Endodermal cell (in vitro differentiated cells): ENCODE results near the gene SEC24D. TPM values are rescaled to one million over a fixed set of nuclear protein-coding genes. Genes with fewer than 3 reads are reported as not detected.

ENCODE experiments used
- DNase-seq: peaks from one replicate; pipeline ENCODE4 v3.0.0-alpha.2; 2017
- H3K27ac ChIP-seq: 2 replicates; pipeline ENCODE4 v1.5.1; 2013; ENCODE audit warnings: mild to moderate bottlenecking, low read depth, low read length, moderate library complexity
- H3K27me3 ChIP-seq: 2 replicates; pipeline ENCODE4 v1.6.1; 2013; ENCODE audit warnings: mild to moderate bottlenecking, low read length, moderate library complexity; ENCODE audit not compliant: insufficient read depth, control insufficient read depth, poor library complexity, severe bottlenecking
- H3K36me3 ChIP-seq: 2 replicates; pipeline ENCODE4 v1.7.0; 2013; ENCODE audit warnings: mild to moderate bottlenecking, low read length, moderate library complexity; ENCODE audit not compliant: control insufficient read depth, insufficient read depth
- H3K4me1 ChIP-seq: one replicate; pipeline ENCODE4 v1.7.0; 2013; ENCODE audit warnings: low read length; ENCODE audit not compliant: control insufficient read depth, insufficient read depth
- H3K4me3 ChIP-seq: 2 replicates; pipeline ENCODE4 v1.5.1; 2013; ENCODE audit warnings: mild to moderate bottlenecking, low read length, moderate library complexity
- H3K9ac ChIP-seq: 2 replicates; pipeline ENCODE4 v1.6.1; 2013; ENCODE audit warnings: mild to moderate bottlenecking, low read length, moderate library complexity; ENCODE audit not compliant: poor library complexity, severe bottlenecking; ENCODE audit errors: extremely low read depth
- H3K9me3 ChIP-seq: 2 replicates; pipeline ENCODE4 v1.6.1; 2013; ENCODE audit warnings: mild to moderate bottlenecking, low read length, moderate library complexity; ENCODE audit not compliant: control insufficient read depth
- H3K27ac Mint-ChIP-seq: 2 replicates; pipeline ENCODE4 v1.8.0; 2020; ENCODE audit warnings: mixed read lengths
- H3K27me3 Mint-ChIP-seq: 2 replicates; pipeline ENCODE4 v1.8.0; 2021; ENCODE audit warnings: mild to moderate bottlenecking, mixed read lengths; ENCODE audit not compliant: insufficient read depth
- H3K36me3 Mint-ChIP-seq: 2 replicates; pipeline ENCODE4 v1.8.0; 2020; ENCODE audit warnings: low read depth, mixed read lengths
- H3K4me1 Mint-ChIP-seq: 2 replicates; pipeline ENCODE4 v1.8.0; 2020; ENCODE audit warnings: mixed read lengths
- H3K4me3 Mint-ChIP-seq: 2 replicates; pipeline ENCODE4 v1.8.0; 2020; ENCODE audit warnings: mild to moderate bottlenecking, moderate library complexity, mixed read lengths
- H3K9me3 Mint-ChIP-seq: 2 replicates; pipeline ENCODE4 v1.8.0; 2020; ENCODE audit warnings: mild to moderate bottlenecking, mixed read lengths
- WGBS, 2 experiments: methylation state at CpG; one replicate each; pipeline versions ENCODE4 v1.1.5 to v1.1.7; 2013; ENCODE audit warnings: missing lambda C conversion rate in 2 of 2, mixed read lengths in 1 of 2; ENCODE audit not compliant: insufficient coverage in 1 of 2, insufficient read length in 1 of 2; 5-methylcytosine and 5-hydroxymethylcytosine counted together
- total RNA-seq, 2 donors: library from RNA; stranded (reverse); fragmentation: NEBNext Ultra II Directional in 1 of 2; extraction: Animal tissue kit (Norgen Biotek cat#: 25700) in 1 of 2; gene quantifications; 2 replicates in 1 of 2; 3 replicates in 1 of 2; pipeline ENCODE4 v1.2.1, GENCODE V29; 2021
- TF ChIP-seq, protein P1 (sequence below): fragments of 200-600 bp; sonication (generic); conservative IDR thresholded peaks from 2 replicates; pipeline ENCODE4 v1.5.0; 2021; ENCODE audit warnings: antibody characterized with exemption, mild to moderate bottlenecking

The SEC24D gene
- total RNA-seq, 2 donors from 2014 or later: 40.4 to 42.8 TPM

DNA sequence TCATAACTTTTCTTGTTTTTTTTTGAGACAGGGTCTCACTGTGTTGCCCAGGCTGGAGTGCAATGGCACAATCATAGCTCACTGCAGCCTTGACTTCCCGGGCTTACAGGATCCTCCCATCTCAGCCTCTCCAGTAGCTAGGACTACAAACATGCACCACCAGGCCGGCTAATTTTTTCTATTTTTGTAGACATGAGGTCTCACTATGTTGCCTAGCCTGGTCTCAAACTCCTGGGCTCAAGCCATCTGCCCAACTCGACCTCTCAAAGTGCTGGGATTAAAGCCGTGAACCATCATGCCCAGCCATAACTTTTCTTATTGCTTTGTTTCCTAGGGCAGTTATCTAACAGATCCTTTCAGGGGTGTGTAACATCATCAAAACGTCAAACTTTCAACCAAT is 11.8 kb downstream of the SEC24D start:
- H3K36me3 ChIP-seq: peaks cover 59% of the 10 kb centered on the region
- no peak overlapping the region for H3K27ac ChIP-seq
- Mint-ChIP-seq H3K9me3 (no peaks in the 10 kb centered on the region), H3K36me3 (peaks cover 24% of the 10 kb centered on the region), H3K27me3 (no peaks in the 10 kb centered on the region), H3K27ac (no peak overlapping the region), H3K4me1 (peaks cover 18% of the 10 kb centered on the region), H3K4me3 (no peak overlapping the region)
- DNase-seq: no peak
- 78 to 95% methylated on average over 3 to 4 of the region's 5 CpGs for WGBS, 2 experiments
- H3K4me3 ChIP-seq: no peak overlapping the region
- no peaks in the 10 kb centered on the region for H3K4me1 ChIP-seq
- no peaks in the 10 kb centered on the region for H3K27me3 ChIP-seq
- TF ChIP-seq, protein P1, sequence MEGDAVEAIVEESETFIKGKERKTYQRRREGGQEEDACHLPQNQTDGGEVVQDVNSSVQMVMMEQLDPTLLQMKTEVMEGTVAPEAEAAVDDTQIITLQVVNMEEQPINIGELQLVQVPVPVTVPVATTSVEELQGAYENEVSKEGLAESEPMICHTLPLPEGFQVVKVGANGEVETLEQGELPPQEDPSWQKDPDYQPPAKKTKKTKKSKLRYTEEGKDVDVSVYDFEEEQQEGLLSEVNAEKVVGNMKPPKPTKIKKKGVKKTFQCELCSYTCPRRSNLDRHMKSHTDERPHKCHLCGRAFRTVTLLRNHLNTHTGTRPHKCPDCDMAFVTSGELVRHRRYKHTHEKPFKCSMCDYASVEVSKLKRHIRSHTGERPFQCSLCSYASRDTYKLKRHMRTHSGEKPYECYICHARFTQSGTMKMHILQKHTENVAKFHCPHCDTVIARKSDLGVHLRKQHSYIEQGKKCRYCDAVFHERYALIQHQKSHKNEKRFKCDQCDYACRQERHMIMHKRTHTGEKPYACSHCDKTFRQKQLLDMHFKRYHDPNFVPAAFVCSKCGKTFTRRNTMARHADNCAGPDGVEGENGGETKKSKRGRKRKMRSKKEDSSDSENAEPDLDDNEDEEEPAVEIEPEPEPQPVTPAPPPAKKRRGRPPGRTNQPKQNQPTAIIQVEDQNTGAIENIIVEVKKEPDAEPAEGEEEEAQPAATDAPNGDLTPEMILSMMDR: no peak
- no peaks in the 10 kb centered on the region for H3K9me3 ChIP-seq
- no peak overlapping the region for H3K9ac ChIP-seq

DNA sequence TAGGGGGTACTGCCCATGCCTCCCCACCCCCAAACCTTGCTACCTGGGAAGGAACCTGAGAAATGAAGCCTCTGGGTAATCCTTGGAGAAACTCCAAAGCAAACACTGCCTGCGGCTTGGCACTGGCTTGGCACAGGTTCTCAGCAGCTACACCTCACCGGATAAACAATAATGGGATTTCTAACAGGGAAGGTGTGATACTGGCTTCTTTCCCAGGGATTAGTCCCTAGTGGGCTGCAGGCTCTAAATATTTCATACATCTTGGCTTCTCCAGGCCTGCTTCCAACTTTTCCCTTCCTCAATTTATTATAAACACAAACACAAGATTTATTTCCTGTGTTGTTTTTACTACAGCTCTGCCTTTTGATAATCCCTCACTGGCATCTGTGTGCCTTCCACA is 12.5 kb downstream of the SEC24D start:
- H3K4me1 Mint-ChIP-seq: peaks cover 14% of the 10 kb centered on the region
- H3K27me3 Mint-ChIP-seq: no peaks in the 10 kb centered on the region
- H3K9me3 Mint-ChIP-seq: no peaks in the 10 kb centered on the region
- no peak for DNase-seq
- peaks cover 18% of the 10 kb centered on the region for H3K36me3 Mint-ChIP-seq
- WGBS, 2 experiments: 92 to 100% methylated on average over 2 of the region's 2 CpGs
- H3K9ac ChIP-seq: no peak overlapping the region
- no peaks in the 10 kb centered on the region for H3K27me3 ChIP-seq
- H3K36me3 ChIP-seq: peaks cover 57% of the 10 kb centered on the region
- no peaks in the 10 kb centered on the region for H3K4me1 ChIP-seq
- TF ChIP-seq, protein P1: no peak
- H3K27ac Mint-ChIP-seq: no peak overlapping the region
- no peaks in the 10 kb centered on the region for H3K9me3 ChIP-seq
- H3K4me3 ChIP-seq: no peak overlapping the region
- no peak overlapping the region for H3K27ac ChIP-seq
- H3K4me3 Mint-ChIP-seq: no peak overlapping the region

DNA sequence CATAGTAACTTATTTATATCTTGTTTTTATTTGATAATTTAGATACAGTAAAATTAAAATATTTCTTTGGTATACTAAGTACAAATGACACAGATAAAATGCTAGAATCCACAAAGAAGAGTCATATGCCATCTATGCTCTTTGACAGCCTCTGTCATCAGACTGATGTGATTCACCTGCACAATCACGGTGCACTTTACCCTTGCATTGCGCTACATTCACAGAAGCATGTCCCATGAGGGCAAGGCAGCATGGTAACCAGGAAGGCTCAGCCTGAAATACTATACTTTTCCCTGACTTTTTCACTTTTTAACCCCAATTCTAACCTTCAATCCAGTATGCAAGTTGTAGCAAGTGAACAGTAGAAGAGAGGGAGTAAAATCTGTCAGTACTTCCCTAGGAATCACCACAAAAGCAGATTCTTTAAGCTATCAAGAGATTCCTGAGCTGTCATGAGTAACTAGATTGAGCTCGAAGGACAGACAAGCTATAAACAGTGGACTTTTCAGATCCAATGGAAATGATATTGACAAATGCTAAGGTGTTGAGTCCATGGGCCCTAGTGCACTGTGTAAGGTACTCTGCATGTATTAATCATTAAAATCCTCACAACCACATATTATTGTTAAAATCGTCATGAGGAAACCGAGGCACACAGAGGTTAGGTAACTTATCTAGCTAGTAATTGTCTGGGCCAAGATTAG is 14.2 kb downstream of the SEC24D start:
- TF ChIP-seq, protein P1: no peak
- Mint-ChIP-seq H3K4me1 (peaks cover 5% of the 10 kb centered on the region), H3K4me3 (no peak overlapping the region), H3K9me3 (no peaks in the 10 kb centered on the region), H3K27ac (no peak overlapping the region), H3K36me3 (peaks cover 23% of the 10 kb centered on the region), H3K27me3 (no peaks in the 10 kb centered on the region)
- Histone ChIP-seq H3K4me3 (no peak overlapping the region), H3K36me3 (peaks cover 69% of the 10 kb centered on the region), H3K9ac (no peak overlapping the region), H3K27ac (no peak overlapping the region), H3K9me3 (no peaks in the 10 kb centered on the region), H3K4me1 (no peaks in the 10 kb centered on the region), H3K27me3 (no peaks in the 10 kb centered on the region)
- no peak for DNase-seq
- 95 to 100% methylated on average over 2 to 5 of the region's 5 CpGs for WGBS, 2 experiments
